ENCODE measurements around the gene DLG5.

The DLG5 gene

GRCh38 chr10:77944519-77944918, 18.0 kb upstream of the DLG5 start:
- DNase-seq (ENCODE audit: low read depth in 2 of 2), result no peak

GRCh38 chr10:77943121-77943901, 16.8 kb upstream of the DLG5 start:
- no peak for DNase-seq (ENCODE audit: low read depth in 2 of 2)

GRCh38 chr10:77941790-77942189, 15.2 kb upstream of the DLG5 start:
- no peak for DNase-seq (ENCODE audit: low read depth in 2 of 2)

GRCh38 chr10:77940627-77941026, 14.1 kb upstream of the DLG5 start:
- no peak for DNase-seq (ENCODE audit: low read depth in 2 of 2)

GRCh38 chr10:77940225-77940624, 13.7 kb upstream of the DLG5 start:
- DNase-seq (ENCODE audit: low read depth in 2 of 2), result no peak

GRCh38 chr10:77939561-77940001, 13.0 kb upstream of the DLG5 start:
- DNase-seq (ENCODE audit: low read depth in 2 of 2), result no peak

GRCh38 chr10:77936697-77937567, 10.4 kb upstream of the DLG5 start:
- no peak for DNase-seq (ENCODE audit: low read depth in 2 of 2)

- DNase-seq (ENCODE audit: low read depth in 2 of 2), result no peak
Measured at GRCh38 chr10:77932016-77932715, 5.6 kb upstream of the DLG5 start.

GRCh38 chr10:77927402-77928246, 1.1 kb upstream of the DLG5 start:
- DNase-seq (ENCODE audit: low read depth in 2 of 2), result no peak

- no peak for DNase-seq (ENCODE audit: low read depth in 2 of 2)
Measured at GRCh38 chr10:77925795-77926565, 575 bp downstream of the DLG5 start.

GRCh38 chr10:77925410-77925794, 1.2 kb downstream of the DLG5 start:
- no peak for DNase-seq (ENCODE audit: low read depth in 2 of 2)

GRCh38 chr10:77922566-77923179, 3.9 kb downstream of the DLG5 start:
- no peak for DNase-seq (ENCODE audit: low read depth in 2 of 2)

GRCh38 chr10:77922055-77922454, 4.5 kb downstream of the DLG5 start:
- no peak for DNase-seq (ENCODE audit: low read depth in 2 of 2)

- no peak for DNase-seq (ENCODE audit: low read depth in 2 of 2)
Measured at GRCh38 chr10:77921395-77921794, 5.2 kb downstream of the DLG5 start.

GRCh38 chr10:77920495-77920894, 6.1 kb downstream of the DLG5 start:
- DNase-seq (ENCODE audit: low read depth in 2 of 2), result no peak

- no peak for DNase-seq (ENCODE audit: low read depth in 2 of 2)
Measured at GRCh38 chr10:77919713-77920108, 6.8 kb downstream of the DLG5 start.

GRCh38 chr10:77915319-77916105, 11.0 kb downstream of the DLG5 start:
- DNase-seq (ENCODE audit: low read depth in 2 of 2), result no peak

- no peak for DNase-seq (ENCODE audit: low read depth in 2 of 2)
Measured at GRCh38 chr10:77913090-77913489, 13.5 kb downstream of the DLG5 start.

- DNase-seq (ENCODE audit: low read depth in 2 of 2), result no peak
Measured at GRCh38 chr10:77912576-77912975, 14.0 kb downstream of the DLG5 start.

Data from stimulated activated CD8-positive, alpha-beta memory T cell treated with anti-CD3 and anti-CD28 coated beads, Interleukin-2, amount 100 ng/mL, for 1 hour (primary cell).